OCI-M1 (cell line): ENCODE data around the gene PRKG1.

Experiments used
- DNase-seq: peaks from one replicate; lab custom pipeline; 2025; lab: John Stamatoyannopoulos, UW

The PRKG1 gene

DNA sequence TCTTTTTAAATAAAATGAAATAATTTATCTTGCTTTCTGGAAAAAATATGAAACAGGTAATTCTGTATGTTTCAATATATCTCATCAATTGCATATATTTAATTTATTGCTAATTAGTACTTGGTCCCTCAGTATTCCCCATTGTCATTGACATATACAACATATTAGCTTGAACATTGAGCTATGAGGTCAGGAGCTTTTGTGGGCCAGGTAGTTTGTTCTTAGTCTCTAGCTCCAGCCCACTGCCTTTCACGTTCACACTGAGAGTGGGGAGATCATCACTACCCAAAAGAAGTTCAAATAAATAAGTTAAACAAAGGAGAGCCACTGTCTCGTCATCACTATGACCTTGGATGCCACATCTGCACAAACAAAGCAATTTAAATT lies 1185.1 kb downstream of the PRKG1 start:
- DNase-seq: no peak

- no peak for DNase-seq
These were observed 1187.1 kb downstream of the PRKG1 start for GRCh38 chr10:52261362-52261761.

- no peak for DNase-seq
These were observed 1191.0 kb downstream of the PRKG1 start for GRCh38 chr10:52265131-52265926.

DNA sequence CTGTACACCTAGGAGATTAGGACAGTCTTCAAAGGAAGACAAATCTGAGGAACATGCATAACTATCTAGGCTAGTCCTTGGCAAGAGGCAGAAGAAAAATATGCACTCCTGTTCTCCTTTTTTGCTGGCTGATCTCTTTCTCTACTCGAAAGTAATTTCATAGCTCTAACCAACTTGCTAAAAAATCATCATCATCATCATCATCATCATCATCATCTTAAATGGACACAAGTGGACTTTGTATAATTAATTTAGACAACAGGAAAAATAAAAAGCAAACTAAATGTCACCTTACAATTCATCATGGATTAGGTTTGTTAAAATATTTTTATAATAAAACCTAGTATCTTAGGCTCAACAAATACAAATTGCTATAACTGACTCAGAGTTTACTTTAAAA lies 1192.6 kb downstream of the PRKG1 start:
- DNase-seq: no peak

GRCh38 chr10:52268790-52269189 lies 1194.5 kb downstream of the PRKG1 start:
- DNase-seq: no peak

DNA sequence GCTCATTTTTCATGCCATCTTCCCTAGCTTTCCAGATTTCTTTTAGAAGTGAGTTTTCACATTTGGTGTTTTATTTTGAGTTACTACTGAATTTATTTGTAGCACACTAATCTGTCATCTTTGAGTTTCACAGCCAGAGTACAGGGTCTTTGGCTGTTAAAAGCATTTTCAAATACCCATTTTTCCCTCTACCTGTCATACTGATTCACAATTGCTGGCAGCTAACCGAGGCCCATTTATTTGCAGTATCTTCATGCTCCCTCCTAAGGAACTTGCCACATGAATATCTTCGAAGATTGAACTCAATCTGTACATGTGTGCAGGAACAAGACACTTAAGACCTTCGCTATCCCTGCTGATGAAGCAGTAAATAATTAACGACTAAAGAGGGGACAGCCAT lies 1194.9 kb downstream of the PRKG1 start:
- no peak for DNase-seq

- no peak for DNase-seq
These were observed 1201.9 kb downstream of the PRKG1 start for GRCh38 chr10:52276163-52276562.

DNA sequence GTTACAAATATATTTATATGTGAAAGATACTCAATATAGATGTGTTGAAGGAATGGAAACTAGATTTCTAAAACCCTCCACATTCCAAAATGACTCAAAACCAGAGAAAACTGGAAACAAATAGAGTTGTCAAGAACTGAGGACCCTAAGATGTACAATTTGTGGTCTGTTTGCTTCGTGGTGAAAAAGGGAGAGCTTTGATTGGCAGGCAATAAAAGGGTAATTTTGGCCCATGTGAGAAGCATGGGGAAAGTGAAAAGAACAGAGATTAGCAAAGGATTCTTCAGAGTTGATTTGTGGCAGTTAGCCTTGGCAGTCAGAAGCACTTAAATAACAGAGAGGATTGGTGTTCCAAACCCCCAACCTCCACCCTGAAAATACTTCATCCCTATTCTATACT lies 1202.7 kb downstream of the PRKG1 start:
- DNase-seq: no peak

GRCh38 chr10:52279546-52279945 lies 1205.3 kb downstream of the PRKG1 start:
- DNase-seq: no peak

GRCh38 chr10:52280051-52280450 lies 1205.8 kb downstream of the PRKG1 start:
- DNase-seq: peak; percentile 54

DNA sequence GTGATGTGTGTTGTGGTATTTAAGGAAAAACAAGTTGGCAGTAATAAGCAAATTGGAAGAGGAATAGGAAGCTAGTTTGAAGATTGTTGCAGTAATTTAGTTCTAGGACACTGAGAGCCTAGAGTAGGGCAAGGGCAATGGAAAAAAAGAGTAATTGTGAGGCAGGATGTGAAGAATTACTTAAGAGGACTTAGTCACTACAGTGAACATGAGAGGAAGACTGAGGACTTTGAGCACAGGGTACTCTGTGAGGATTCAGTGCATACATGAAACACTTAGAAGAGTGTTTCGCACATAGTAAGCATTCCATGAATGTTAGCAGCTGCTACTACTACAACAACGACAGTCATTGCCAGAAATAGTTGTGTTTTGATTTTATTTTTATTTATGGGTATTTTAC lies 1208.9 kb downstream of the PRKG1 start:
- DNase-seq: no peak

DNA sequence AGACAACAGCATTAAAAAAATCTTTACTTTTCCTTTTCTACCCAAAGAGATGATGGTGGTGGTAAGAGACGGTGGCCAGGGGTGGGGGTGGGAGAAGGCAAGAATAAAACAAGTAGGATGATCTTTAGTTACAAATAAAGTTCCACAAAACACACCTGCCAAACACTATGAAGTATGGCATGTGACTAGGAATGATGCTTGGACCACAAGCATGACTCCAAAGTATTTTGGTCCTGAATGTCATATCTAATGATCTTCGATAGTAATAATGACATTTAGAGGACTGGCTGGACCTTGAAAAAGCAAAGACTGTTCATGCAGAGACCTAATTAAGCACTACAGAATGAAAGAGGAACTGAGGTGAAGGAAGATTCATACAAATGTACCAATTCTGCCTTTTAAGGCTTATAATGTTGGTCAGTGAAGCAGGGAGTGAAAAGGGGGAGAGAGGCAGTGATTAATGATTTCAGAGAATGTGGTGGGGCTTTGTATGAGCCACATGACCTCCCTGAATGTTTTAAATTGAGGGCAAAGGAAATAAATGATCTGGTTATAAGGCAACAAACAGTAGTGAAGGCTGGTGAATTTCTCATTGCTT lies 1210.2 kb downstream of the PRKG1 start:
- DNase-seq: peak; percentile 33

DNA sequence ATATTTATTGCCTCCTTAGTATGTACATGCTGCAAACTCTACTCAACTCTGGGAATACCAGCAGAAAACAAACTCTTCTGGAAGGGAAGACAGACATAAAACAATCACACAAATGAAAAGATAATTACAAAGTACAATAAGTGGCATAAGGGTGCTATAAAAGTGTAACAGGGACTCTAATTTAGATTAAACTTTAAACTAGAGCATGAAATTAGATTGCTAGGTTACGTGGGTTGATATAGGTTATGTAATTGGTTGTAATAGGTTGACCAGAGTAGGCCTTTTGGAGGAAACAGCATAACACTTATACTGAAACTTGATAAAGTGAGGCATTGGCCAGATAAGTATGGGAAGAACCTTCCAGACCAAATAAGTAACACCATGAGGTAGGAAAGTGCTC lies 1213.6 kb downstream of the PRKG1 start:
- DNase-seq: no peak

GRCh38 chr10:52297747-52298146 lies 1223.5 kb downstream of the PRKG1 start:
- no peak for DNase-seq

DNA sequence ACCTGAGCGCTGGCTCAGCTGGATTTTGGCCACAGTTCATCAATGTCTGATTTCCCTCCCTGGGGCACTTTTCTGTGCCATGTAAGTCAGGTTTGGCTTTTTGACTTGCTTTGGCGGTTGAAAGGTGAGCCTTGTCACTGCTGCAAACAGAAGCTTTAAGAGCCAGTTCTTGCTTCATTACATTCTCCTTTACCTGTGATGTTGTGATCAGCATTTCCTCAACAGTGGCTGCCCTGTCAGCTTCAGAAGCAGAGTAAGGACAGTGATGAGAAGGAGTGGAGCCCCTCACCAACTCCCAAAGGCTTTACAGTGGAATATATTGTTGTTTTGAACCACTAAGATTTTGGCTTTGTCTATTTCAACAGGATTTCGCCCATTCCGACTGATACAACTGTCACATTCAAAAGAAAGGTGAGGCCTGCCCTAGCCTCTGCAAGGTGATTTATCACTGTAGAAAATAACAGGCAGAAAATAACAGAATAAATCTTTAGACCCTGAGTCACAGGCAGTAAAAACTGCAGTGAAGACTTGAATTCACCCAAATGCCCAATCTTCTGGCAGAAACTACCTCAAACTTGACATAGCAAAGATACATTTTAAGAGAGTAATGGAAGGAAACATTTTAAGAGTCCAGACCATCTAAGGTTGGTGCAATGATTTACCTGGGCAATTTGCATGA lies 1226.5 kb downstream of the PRKG1 start:
- DNase-seq: no peak

GRCh38 chr10:52308251-52309031 lies 1234.2 kb downstream of the PRKG1 start:
- DNase-seq: peak; percentile 75

- no peak for DNase-seq
These were observed 1238.6 kb downstream of the PRKG1 start for GRCh38 chr10:52312942-52313255.

DNA sequence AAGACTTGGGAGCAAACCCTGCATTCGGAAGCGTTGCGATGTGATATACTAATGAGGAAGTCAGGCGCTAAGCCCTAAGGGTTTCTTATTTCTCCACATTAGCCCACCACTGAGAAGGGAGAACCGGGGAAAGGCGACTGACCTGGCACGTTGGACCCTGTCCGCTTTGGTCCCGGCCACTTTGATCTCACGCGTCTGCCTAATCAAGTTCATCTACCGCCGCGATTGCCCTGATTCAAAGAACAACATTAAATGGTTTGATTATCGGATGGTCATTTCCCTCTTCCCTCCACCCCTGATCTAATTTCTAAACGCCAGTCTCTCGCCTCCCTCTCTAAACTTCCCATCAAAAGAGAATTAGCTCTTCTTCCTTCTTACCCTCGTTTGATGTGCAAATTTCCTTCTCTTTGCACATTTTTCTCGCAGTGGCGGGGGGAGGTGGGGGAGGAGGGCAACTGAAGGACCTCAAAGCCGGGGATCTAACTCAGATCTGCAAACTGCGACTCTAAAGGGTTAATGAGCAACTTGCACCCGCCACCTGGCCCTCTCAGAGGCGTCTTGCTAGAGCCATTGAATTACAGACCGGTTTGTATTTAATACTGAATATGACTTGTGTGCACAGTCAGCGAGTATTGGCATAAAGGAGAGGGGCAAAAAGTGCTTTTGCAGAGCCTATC lies 1239.1 kb downstream of the PRKG1 start:
- peak; percentile 67 for DNase-seq

DNA sequence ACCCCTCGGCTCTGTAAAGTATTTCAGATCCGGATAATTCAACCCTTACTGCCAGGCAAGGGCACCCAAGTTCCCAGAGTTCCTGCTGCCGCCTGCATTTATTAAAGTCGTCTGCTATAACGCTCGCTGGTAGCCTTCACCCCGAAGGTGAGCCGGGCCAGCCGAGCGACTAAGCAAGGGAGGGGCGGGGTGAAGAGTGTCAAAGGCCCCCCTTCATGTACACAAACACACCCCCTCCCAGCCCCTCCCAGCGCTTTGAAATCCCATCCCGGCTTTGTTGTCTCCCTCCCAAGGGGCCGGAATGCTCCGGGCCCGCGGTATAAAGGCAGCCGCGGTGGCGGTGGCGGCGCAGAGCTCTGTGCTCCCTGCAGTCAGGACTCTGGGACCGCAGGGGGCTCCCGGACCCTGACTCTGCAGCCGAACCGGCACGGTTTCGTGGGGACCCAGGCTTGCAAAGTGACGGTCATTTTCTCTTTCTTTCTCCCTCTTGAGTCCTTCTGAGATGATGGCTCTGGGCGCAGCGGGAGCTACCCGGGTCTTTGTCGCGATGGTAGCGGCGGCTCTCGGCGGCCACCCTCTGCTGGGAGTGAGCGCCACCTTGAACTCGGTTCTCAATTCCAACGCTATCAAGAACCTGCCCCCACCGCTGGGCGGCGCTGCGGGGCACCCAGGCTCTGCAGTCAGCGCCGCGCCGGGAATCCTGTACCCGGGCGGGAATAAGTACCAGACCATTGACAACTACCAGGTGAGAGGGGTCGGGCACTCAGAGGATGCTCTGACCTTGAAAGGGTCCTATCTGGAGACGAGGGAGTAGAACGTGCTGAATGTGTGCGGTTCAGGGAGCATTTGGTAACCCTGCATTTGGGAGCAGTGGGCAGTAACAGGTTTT lies 1239.9 kb downstream of the PRKG1 start, which contains the start of gene DKK1:
Gene DKK1 (plus strand): TSS at position 349 of the 889 bp plus-strand sequence. CDS start 154 bp downstream, at position 503.
- DNase-seq: peak; percentile 77

GRCh38 chr10:52314822-52315552 lies 1240.7 kb downstream of the PRKG1 start:
- no peak for DNase-seq
